T47D (cell line): ENCODE data around the gene XRRA1.
"Not testable (repeated sequence)": the region's sequence is repeated elsewhere in the genome, so short reads cannot be mapped to it uniquely, and the experiment has no call there.

Source experiments
- DNase-seq, 2 experiments: peaks; one replicate each; pipeline versions ENCODE4 v3.0.0 to v3.0.0-alpha.2; 2011 to 2012; ENCODE audit warnings: low read depth in 1 of 2, low spot score in 1 of 2
- JUND ChIP-seq: IDR thresholded peaks from 2 replicates; pipeline ENCODE4 v1.6.1; 2012; ENCODE audit warnings: low read depth
- in situ Hi-C: cut with HindIII; loops from 2 replicates; pipeline ENCODE4 v1.10.0; 2016; ENCODE audit warnings: low sequenced_read_pairs, low pct_unique_long_range_greater_than_20kb

The XRRA1 gene

GRCh38 chr11:74826901-74827300 is 122.0 kb downstream of the XRRA1 start:
- no peak for TF ChIP-seq JUND
- in situ Hi-C loops = no loop called here
- no peak for DNase-seq

DNA sequence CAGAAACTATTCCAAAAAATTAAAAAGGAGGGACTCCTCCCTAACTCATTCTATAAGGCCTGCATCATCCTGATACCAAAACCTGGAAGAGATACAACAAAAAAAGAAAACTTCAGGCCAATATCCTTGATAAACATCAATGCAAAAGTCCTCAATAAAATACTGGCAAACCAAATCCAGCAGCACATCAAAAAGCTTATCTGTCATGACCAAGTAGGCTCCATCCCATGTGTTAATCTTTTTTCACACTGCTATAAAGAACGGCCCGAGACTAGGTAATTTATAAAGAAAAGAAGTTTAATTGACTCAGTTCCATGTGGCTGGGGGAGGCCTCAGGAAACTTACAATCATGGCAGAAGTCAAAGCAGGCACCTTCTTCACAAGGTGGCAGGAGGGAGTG is 123.3 kb downstream of the XRRA1 start:
- in situ Hi-C loops, DNase-seq: not testable (repeated sequence)

DNA sequence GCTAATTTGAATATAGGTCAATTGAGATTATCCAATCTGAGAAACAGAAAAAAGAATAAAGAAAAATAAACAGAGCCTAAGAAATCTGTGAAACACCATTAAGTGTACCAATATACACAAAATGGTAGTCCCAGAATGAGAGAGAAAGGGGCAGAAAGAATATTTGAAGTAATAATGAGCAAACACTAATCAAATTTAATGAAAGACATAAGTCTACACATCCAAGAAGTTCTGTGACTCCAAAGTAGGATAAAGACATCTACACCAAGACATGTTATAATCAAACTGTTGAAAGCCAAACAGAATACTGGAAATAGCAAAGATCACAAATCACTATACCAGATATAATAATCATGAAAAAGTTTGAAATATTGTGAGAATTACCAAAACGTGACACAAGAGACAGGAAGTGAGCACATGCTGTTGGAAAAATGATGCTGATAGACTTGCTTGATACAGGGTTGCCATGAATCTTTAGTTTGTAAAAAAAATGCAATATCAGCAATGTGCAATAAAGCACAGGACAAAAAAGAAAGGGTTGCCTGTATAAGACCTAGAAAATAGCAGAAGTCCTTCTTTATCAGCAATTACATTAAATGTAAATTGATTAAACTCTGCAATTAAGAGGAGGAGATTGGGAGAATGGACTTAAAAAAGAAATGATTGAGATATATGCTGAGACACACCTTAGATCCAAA is 124.5 kb downstream of the XRRA1 start:
- in situ Hi-C loops = no loop called here
- no peak for TF ChIP-seq JUND
- no peak for DNase-seq

- in situ Hi-C loops = no loop called here
- no peak for TF ChIP-seq JUND
- no peak for DNase-seq
Measured at GRCh38 chr11:74822170-74822569, 126.7 kb downstream of the XRRA1 start.

GRCh38 chr11:74820763-74821162 is 128.1 kb downstream of the XRRA1 start:
- in situ Hi-C loops = no loop called here
- no peak for DNase-seq
- no peak for TF ChIP-seq JUND

GRCh38 chr11:74819400-74819799 is 129.5 kb downstream of the XRRA1 start:
- DNase-seq = peak in 1 of 2 experiments; percentile 25
- in situ Hi-C loops = no loop called here
- TF ChIP-seq JUND = no peak

DNA sequence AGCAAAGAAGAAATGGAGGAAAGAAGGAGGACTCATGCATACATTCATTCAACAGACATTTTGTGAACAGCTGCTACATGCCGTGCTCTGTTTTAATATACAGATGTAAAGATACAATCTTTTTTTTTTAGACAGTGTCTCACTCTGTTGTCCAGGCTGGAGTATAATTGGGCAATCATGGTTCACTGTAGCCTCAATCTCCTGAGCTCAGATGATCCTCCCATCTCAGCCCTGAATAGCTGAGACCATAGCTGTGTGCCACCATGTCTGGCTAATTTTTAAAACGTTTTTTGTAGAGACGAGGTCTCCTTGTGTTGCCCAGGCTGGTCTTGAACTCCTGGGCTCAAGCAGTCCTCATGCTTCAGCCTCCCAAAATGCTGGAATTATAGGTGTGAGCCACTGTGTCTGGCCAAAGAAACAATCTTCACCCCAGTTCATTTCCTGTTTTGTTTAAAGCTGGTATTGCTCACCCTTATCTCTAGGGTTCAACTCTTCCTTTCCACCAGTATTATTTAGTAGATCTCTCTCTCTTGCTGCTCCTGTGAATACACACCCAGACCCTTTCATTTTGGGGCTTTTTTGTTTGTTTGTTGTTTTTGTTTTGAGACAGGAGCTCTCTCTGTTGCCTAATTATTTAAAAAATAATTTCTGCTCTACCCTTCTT is 130.5 kb downstream of the XRRA1 start:
- no peak for DNase-seq
- in situ Hi-C loops = no loop called here
- no peak for TF ChIP-seq JUND

DNA sequence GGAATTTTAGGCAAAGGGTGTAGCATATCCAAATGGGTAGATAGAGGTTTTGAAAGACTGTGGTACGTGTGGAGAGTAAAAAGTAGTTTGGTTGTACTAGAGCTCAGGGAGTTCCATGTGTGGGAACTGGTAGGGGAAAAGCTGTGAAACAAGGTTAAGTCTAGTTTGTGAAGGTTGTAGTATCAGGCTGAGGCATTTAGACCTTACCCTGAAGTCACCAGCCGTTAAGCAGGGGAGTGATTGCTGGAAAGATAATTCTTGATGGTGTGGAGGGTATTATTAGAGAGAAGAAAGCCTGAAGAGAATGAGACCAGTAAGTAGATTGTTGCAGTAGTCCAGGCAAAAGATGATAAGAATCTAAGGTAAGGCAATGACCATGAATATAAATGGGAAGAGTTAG is 132.2 kb downstream of the XRRA1 start:
- no peak for TF ChIP-seq JUND
- in situ Hi-C loops = no loop called here
- DNase-seq = no peak

GRCh38 chr11:74815966-74816365 is 132.9 kb downstream of the XRRA1 start:
- in situ Hi-C loops = no loop called here
- DNase-seq = no peak

DNA sequence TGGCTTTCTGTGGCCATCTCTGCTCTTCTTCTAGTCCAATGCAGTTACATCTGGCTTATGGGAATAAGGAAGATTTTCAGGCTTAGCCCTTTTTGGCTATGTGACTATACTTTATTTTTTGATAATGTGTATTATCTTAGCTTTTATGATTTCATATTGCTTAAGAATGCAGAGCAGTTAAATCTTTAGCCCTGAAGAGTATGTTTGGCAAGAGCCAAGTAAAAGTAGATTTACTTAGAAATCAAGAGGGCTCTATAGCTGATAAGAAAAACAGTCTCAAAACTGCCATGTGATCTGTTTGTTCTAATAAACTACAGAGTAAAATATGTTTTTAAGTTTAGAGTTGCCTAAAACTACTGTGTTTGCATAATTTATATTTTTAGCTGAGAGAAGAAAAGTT is 139.1 kb downstream of the XRRA1 start:
- in situ Hi-C loops = no loop called here
- TF ChIP-seq JUND = no peak
- DNase-seq = no peak

More at GRCh38 chr11:74815966-74816365, 132.9 kb downstream of the XRRA1 start:
- no peak for TF ChIP-seq JUND

- no peak for TF ChIP-seq JUND
- DNase-seq = peak in 1 of 2 experiments; percentile 32
- in situ Hi-C loops = no loop called here
Measured at GRCh38 chr11:74806267-74806666, 142.6 kb downstream of the XRRA1 start.

- in situ Hi-C loops = no loop called here
- TF ChIP-seq JUND = no peak
- DNase-seq = no peak
Measured at GRCh38 chr11:74791333-74792100, 157.4 kb downstream of the XRRA1 start.
